Activated CD4-positive, alpha-beta T cell treated with anti-CD3 and anti-CD28 coated beads, Interleukin-2, amount 10 ng/mL, durations not matched to agents 7 days and 5 days (primary cell): Measurements from ENCODE around the gene RNF157. TPM values are rescaled to one million over a fixed set of nuclear protein-coding genes. Genes with fewer than 3 reads are reported as not detected.

Experiments used
- CTCF ChIA-PET: fragments of 350-600 bp; sonication (Branson Sonifier 250); formaldehyde crosslinking; loops from one replicate; lab custom pipeline; 2021; ENCODE audit warnings: antibody characterized with exemption; lab: Charles Lee
- POLR2A ChIA-PET: fragments of 350-600 bp; sonication (Branson Sonifier 250); formaldehyde crosslinking; loops from one replicate; lab custom pipeline; 2021; ENCODE audit warnings: antibody characterized with exemption; lab: Charles Lee
- DNase-seq: peaks from one replicate; pipeline ENCODE4 v3.0.0-alpha.2; 2020
- H3K27ac Mint-ChIP-seq: one replicate; pipeline ENCODE4 v1.8.0; 2021; ENCODE audit warnings: mild to moderate bottlenecking, moderate library complexity, mixed read lengths
- H3K27me3 Mint-ChIP-seq: one replicate; pipeline ENCODE4 v1.8.0; 2021; ENCODE audit warnings: mixed read lengths
- H3K36me3 Mint-ChIP-seq: one replicate; pipeline ENCODE4 v1.8.0; 2021; ENCODE audit warnings: low read depth, mixed read lengths
- H3K4me1 Mint-ChIP-seq: one replicate; pipeline ENCODE4 v1.8.0; 2021; ENCODE audit warnings: mixed read lengths
- H3K4me3 Mint-ChIP-seq: one replicate; pipeline ENCODE4 v1.8.0; 2021; ENCODE audit warnings: mild to moderate bottlenecking, moderate library complexity, mixed read lengths
- H3K9me3 Mint-ChIP-seq: one replicate; pipeline ENCODE4 v1.8.0; 2021; ENCODE audit warnings: mixed read lengths
- total RNA-seq, 2 experiments: library from RNA; stranded (reverse); gene quantifications; one replicate each; pipeline ENCODE4 v1.2.3, GENCODE V29; 2021

RNF157 gene
- total RNA-seq, 2 experiments from 2014 or later, result 121 to 129 TPM

DNA sequence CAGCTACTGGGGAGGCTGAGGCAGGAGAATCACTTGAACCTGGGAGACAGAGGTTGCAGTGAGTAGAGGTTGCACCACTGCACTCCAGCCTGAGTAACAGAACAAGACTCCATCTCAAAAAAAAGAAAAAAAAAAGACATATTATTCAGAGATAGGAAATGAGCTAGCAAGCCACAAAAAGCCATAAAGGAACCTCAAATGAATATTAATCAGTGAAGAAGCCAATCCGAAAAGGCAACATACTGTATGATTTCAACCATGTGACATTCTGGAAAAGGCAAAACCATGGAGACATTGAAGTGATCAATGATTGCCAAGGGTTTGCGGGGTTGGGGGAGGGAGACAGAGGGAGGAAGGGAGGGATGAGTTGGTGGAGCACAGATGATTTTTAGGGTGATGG is 128.3 kb downstream of the RNF157 start:
- Mint-ChIP-seq H3K4me1 (no peaks in the 10 kb centered on the region), H3K4me3 (no peak overlapping the region), H3K36me3 (no peaks in the 10 kb centered on the region), H3K27ac (no peak overlapping the region), H3K27me3 (no peaks in the 10 kb centered on the region), H3K9me3 (no peaks in the 10 kb centered on the region)
- no peak for DNase-seq
- ChIA-PET POLR2A (no interaction called here), CTCF (interaction anchor here (0.7 to 1.6 kb wide), 5 partner anchors 9 to 328 kb away, joined by 3 to 7 read pairs (median 3); partner anchors contain the start of gene EXOC7)

DNA sequence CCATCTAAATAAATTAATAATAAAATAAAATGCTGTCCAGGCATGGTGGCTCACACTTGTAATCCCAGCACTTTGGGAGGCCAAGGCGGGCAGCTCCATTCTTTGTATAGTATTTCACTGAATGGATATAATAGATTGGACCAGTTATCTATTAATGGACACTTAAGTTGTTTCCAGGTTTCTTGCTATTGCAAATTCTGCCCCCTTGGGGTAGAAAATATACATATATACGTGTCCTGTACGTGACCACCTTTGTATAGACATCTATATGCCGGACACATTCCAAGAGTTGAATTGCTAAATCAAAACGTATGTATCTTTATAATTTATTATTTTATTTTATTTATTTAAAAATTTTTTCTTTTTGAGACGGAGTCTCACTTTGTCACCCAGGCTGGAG is 132.8 kb downstream of the RNF157 start:
- Mint-ChIP-seq H3K4me3 (no peak overlapping the region), H3K9me3 (no peaks in the 10 kb centered on the region), H3K4me1 (peaks cover 14% of the 10 kb centered on the region), H3K36me3 (peaks cover 8% of the 10 kb centered on the region), H3K27me3 (no peaks in the 10 kb centered on the region), H3K27ac (no peak overlapping the region)
- ChIA-PET POLR2A (no interaction called here), CTCF (interaction anchor here (0.6 kb wide), 2 partner anchors 14 to 16 kb away, joined by 3 read pairs; no protein-coding TSS in a partner anchor)
- DNase-seq, result no peak

DNA sequence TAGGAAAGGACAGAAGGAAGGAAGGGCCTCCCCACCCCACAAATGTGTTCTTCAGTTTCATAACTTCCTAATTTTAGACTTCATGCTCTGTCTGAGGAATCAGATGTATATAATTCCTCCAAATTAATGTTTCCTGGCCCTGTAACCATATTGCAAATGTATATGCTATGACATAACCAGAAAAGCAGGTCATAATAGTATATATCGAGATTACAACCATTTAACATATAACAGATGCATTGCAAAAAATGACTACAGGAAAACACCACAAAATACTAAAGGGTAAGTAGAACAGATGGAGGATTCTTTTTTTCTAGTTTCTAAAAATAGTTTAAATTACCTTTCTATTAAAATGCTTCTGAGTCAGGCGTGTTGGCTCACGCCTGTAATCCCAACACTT is 133.6 kb downstream of the RNF157 start:
- Mint-ChIP-seq H3K36me3 (peaks cover 10% of the 10 kb centered on the region), H3K27me3 (no peaks in the 10 kb centered on the region), H3K4me3 (no peak overlapping the region), H3K4me1 (peaks cover 21% of the 10 kb centered on the region), H3K27ac (no peak overlapping the region), H3K9me3 (no peaks in the 10 kb centered on the region)
- DNase-seq, result no peak
- ChIA-PET CTCF (interaction anchor here (1.4 to 1.7 kb wide), 2 partner anchors 9 to 75 kb away, joined by 3 to 4 read pairs; no protein-coding TSS in a partner anchor), POLR2A (no interaction called here)

DNA sequence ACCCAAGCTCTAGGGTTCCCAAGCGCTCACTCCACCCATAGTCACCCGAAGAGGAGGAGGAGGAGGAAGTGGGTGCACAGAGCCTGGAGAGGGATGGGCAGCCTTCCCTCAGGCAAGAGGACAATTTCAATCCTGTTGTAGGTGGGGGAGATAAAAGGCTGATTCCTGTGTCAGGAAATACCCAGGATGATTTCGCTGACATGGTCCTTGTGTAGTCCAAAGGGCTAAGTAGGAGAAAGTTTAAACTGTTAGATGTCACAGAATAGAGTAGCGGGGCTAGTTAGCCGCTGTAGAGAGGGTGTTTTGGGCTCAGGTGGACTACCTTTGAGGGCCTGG is 135.4 kb downstream of the RNF157 start:
- H3K27ac Mint-ChIP-seq, result peak overlapping the region; percentile 82
- peaks cover 19% of the 10 kb centered on the region for H3K36me3 Mint-ChIP-seq
- no peak for DNase-seq
- CTCF ChIA-PET, result interaction anchor here (1.3 to 2.4 kb wide), 3 partner anchors 17 to 184 kb away, joined by 3 to 10 read pairs (median 6); no protein-coding TSS in a partner anchor
- peak overlapping the region; percentile 96 for H3K4me3 Mint-ChIP-seq
- H3K9me3 Mint-ChIP-seq, result no peaks in the 10 kb centered on the region
- H3K27me3 Mint-ChIP-seq, result no peaks in the 10 kb centered on the region
- H3K4me1 Mint-ChIP-seq, result peaks cover 31% of the 10 kb centered on the region
- POLR2A ChIA-PET, result no interaction called here

DNA sequence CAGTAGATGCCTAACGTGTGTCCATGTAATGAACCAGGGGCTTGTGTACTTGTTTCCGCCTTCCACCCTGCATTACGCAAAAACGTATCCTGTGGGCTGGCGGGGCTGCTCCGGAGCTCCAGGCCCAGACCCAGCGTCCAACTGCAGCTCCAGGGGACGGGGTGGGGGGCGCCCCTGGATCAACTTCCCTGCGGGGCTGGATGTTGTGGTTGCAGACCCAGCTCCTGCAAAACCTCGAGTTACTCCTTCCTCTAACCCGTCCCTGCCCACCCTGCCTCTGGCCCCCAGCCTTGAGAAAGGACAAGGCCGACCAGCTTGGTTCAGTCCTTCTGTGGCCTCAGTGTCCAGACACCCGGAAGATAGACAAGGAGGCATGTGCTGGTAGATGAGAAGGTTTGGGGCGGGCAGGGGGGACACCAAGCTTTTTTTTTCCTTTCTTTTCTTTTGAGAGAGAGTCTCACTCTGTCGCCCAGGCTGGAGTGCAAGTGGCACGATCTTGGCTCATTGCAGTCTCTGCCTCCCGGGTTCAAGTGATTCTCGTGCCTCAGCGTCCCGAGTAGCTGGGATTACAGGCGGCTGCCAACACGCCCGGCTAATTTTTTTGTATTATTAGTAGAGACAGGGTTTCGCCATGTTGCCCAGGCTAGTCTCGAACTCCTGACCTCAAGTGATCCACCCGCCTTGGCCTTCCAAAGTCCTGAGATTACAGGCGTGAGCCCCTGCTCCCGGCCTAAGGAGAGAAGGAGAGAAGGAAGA is 136.0 kb downstream of the RNF157 start:
- Mint-ChIP-seq H3K27me3 (no peaks in the 10 kb centered on the region), H3K9me3 (no peaks in the 10 kb centered on the region), H3K4me3 (peak overlapping the region; percentile 96), H3K27ac (peak overlapping the region; percentile 96), H3K4me1 (peaks cover 32% of the 10 kb centered on the region), H3K36me3 (peaks cover 25% of the 10 kb centered on the region)
- DNase-seq, result no peak
- ChIA-PET CTCF (interaction anchor here (1.1 to 3.0 kb wide), 10 partner anchors 12 to 351 kb away, joined by 3 to 14 read pairs (median 4); no protein-coding TSS in a partner anchor), POLR2A (interaction anchor here (0.5 kb wide), 1 partner anchor 41 kb away, joined by 3 read pairs; no protein-coding TSS in a partner anchor)

DNA sequence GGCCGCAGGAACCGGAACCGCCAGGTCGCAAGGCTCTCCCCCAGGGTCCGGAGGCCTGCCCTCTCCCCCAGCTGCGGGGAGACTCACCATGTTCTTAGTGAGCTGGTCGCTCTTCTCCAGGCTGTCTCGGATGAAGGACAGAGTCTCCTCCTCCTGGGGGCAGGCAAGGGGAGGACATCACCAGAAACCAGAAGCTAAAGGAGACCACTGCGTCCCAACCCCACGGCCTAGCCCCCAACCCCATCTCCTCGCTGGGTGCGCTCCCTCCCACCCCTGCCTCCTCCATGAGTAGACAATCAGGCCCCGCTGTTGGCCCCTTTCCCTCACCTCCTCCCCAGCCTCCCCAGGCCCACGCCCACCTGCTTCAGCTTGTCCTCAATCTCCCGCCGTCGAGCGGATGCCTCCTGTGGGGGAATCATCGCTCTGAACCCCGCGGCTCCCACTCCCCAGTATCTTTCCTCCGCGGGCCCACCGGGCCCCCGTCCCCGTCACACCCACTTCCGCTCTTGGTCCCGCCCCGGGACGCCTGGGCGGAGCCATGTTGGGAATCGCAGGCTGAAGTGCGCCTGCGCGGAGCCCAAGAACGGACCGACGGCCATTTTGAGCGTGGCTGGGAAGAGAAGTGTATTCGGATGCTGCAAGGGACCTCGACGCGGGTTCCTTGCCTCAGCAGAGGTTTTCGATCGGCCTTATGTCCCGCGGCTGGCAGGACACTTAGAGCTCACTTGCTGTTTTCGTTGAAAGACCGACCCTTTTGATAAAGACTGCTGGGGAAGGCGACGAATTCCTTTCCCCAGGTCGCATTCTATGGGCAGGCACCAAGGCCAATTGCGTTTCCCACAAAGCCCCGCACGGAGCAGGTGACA is 136.8 kb downstream of the RNF157 start, which contains the start of gene EXOC7:
Gene EXOC7 (minus strand): TSS at position 514 of the 866 bp plus-strand sequence. CDS start 95 bp downstream, at position 419.
- CTCF ChIA-PET, result interaction anchor here (0.6 to 3.0 kb wide), 13 partner anchors 9 to 350 kb away, joined by 3 to 14 read pairs (median 3); no protein-coding TSS in a partner anchor
- H3K27ac Mint-ChIP-seq, result peak within 1 kb of the TSS; percentile 96
- peaks cover 32% of the 10 kb centered on the region for H3K4me1 Mint-ChIP-seq
- H3K36me3 Mint-ChIP-seq, result peaks cover 30% of the 10 kb centered on the region
- peak; percentile 93 for DNase-seq
- H3K9me3 Mint-ChIP-seq, result no peaks in the 10 kb centered on the region
- H3K4me3 Mint-ChIP-seq, result peak within 1 kb of the TSS; percentile 96
- POLR2A ChIA-PET, result interaction anchor here (0.5 kb wide), 1 partner anchor 40 kb away, joined by 3 read pairs; no protein-coding TSS in a partner anchor
- no peaks in the 10 kb centered on the region for H3K27me3 Mint-ChIP-seq

DNA sequence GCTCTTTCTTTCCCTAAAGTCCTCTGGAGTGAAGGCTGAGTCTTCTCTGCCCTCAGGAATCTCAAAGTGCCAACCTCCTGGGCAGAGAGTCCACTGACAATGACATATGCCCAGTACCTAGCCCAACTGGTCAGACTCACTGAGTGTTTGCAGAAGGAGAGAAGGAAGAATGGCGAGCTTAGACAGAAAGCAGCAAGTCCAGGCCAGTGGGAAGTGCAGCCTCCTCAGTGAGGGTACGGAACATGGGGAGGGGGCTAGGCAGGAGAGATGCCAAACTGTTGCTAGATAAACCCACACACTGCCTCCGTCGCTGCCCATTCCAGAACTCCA is 137.4 kb downstream of the RNF157 start:
- ChIA-PET CTCF (interaction anchor here (0.6 to 3.0 kb wide), 7 partner anchors 10 to 176 kb away, joined by 3 to 14 read pairs (median 3); no protein-coding TSS in a partner anchor), POLR2A (no interaction called here)
- DNase-seq, result no peak
- Mint-ChIP-seq H3K4me3 (peak overlapping the region; percentile 96), H3K36me3 (peaks cover 33% of the 10 kb centered on the region), H3K9me3 (no peaks in the 10 kb centered on the region), H3K27me3 (no peaks in the 10 kb centered on the region), H3K4me1 (peaks cover 32% of the 10 kb centered on the region), H3K27ac (peak overlapping the region; percentile 96)

DNA sequence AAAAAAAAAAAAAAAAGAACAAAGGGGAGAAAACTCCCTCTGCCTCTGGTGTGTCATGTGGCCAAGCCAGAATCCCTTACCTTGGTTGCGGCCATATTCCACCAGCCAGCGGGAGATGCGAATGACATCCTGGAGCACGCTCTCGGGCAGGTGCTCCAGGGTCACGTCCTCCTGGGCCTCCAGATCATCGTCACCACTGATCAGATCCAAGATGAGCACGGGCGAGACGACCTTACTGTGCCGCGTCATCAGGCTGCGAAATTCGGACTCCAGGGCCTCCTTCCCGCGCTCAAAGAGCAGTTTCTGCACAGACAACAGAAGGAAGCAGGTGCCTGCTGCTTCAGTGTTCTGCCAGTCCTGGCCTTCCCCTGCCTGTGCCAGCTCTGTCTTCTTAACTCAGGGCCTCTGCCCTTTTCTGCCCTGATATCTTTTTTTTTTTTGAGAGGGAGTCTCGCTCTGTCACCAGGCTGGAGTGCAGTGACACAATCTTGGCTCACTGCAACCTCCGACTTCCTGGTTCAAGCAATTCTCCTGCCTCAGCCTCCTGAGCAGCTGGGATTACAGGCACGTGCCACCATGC is 142.5 kb downstream of the RNF157 start:
- H3K4me3 Mint-ChIP-seq, result no peak overlapping the region
- H3K4me1 Mint-ChIP-seq, result peaks cover 20% of the 10 kb centered on the region
- peaks cover 46% of the 10 kb centered on the region for H3K36me3 Mint-ChIP-seq
- H3K27ac Mint-ChIP-seq, result no peak overlapping the region
- H3K27me3 Mint-ChIP-seq, result no peaks in the 10 kb centered on the region
- no peak for DNase-seq
- no peaks in the 10 kb centered on the region for H3K9me3 Mint-ChIP-seq
- CTCF ChIA-PET, result interaction anchor here (0.6 to 0.7 kb wide), 2 partner anchors 25 to 101 kb away, joined by 3 read pairs; no protein-coding TSS in a partner anchor
- POLR2A ChIA-PET, result no interaction called here

DNA sequence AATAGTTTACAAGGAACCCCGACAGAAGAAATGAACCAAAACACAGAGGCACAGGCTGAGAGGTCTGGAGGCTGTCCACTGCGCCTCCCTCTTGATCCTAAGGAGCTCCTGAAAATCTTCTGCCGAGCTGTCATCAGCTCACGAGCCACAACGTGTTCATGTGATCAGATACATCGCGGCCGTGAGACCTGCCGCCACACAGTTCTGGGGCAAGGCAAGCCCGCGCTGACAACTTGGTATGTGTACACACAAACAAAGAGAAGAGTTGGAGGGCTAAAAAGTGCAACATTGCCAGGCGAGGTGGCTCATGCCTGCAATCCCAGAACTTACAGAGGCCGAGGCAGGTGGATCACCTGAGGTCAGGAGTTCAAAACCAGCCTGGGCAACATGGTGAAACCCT is 144.3 kb downstream of the RNF157 start:
- H3K27me3 Mint-ChIP-seq, result no peaks in the 10 kb centered on the region
- no peak overlapping the region for H3K4me3 Mint-ChIP-seq
- no peaks in the 10 kb centered on the region for H3K9me3 Mint-ChIP-seq
- peaks cover 39% of the 10 kb centered on the region for H3K36me3 Mint-ChIP-seq
- H3K27ac Mint-ChIP-seq, result no peak overlapping the region
- ChIA-PET CTCF (interaction anchor here (1.2 to 1.6 kb wide), 2 partner anchors 86 to 184 kb away, joined by 3 to 4 read pairs; no protein-coding TSS in a partner anchor), POLR2A (no interaction called here)
- peaks cover 3% of the 10 kb centered on the region for H3K4me1 Mint-ChIP-seq
- DNase-seq, result no peak

DNA sequence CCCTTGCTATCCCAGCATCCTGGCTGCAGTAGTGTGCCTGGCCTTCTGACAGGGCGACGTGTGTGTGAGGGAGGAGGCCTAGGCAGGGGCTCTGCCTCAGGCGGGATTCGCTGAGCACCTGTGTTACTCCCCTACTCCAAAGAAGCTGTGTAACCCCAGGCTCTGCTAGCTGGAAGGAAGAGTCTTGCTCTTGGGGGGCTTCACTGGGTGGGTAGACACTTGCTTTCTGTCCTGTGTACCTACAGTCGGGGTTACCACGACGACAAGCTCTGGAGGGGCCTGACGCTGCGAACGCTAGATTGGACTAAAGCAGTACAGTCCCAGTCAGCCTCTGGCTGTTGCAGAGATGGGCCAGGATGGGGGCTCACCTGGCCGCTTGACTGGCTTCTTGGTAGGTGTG is 146.2 kb downstream of the RNF157 start:
- H3K27me3 Mint-ChIP-seq, result no peaks in the 10 kb centered on the region
- no peak overlapping the region for H3K27ac Mint-ChIP-seq
- ChIA-PET CTCF (no interaction called here), POLR2A (no interaction called here)
- no peak for DNase-seq
- no peak overlapping the region for H3K4me3 Mint-ChIP-seq
- peaks cover 33% of the 10 kb centered on the region for H3K36me3 Mint-ChIP-seq
- H3K9me3 Mint-ChIP-seq, result no peaks in the 10 kb centered on the region
- no peaks in the 10 kb centered on the region for H3K4me1 Mint-ChIP-seq

DNA sequence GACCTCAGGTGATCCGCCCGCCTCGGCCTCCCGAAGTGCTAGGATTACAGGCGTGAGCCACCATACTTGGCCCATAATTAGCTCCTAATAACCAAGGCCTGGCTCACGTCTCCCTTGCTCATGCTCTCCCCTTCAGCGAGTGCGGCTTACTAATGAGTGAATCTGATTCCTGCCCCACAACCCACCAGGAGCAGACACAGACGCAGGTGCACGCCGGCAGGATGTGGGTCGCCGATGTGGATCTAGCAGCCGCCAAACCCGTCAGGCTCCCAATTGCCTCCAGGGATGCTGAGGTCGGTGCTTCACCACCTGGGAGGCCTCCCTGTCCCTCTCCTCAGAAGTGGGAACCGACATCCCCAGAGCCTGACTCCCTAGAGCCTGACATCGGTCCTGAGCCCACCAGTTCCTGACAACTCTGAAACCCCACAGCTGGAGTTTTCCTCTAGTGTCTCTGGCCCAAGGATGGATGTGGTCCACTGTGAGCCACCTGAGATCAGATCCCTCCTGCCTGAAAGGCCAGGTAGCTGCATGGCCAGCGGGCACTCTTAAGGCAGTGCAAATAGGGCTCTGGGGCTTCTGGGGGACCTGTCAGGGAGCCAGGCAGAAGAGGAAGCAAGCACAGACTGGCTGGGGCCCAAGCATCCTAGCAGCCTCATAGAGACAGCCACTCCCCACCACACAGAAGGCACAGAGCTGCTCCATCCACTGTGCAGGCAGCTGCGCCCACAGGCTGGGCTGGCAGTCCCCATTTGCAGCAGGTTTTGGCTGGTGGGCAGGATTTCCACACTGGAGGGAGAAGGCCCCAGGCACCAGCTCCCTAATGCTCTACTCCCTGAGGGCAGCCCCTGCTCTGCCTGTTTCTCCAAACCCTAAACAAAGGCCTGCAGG is 147.5 kb downstream of the RNF157 start:
- Mint-ChIP-seq H3K4me3 (no peak overlapping the region), H3K27ac (peak overlapping the region; percentile 13), H3K36me3 (peaks cover 32% of the 10 kb centered on the region), H3K27me3 (no peaks in the 10 kb centered on the region), H3K4me1 (no peaks in the 10 kb centered on the region), H3K9me3 (no peaks in the 10 kb centered on the region)
- POLR2A ChIA-PET, result interaction anchor here (0.5 kb wide), 1 partner anchor 486 kb away, joined by 3 read pairs; no protein-coding TSS in a partner anchor
- no peak for DNase-seq
- CTCF ChIA-PET, result interaction anchor here (0.8 to 1.5 kb wide), 2 partner anchors 29 to 143 kb away, joined by 3 read pairs; no protein-coding TSS in a partner anchor
